Astrocyte (in vitro differentiated cells and primary cell): ENCODE data around the gene LPGAT1. TPM values are rescaled to one million over a fixed set of nuclear protein-coding genes. Genes with fewer than 3 reads are reported as not detected.

ENCODE experiments used
- DNase-seq: peaks from one replicate; pipeline ENCODE4 v3.0.0-alpha.2; 2010; ENCODE audit warnings: low read depth
- FAIRE-seq: peaks from 2 replicates; lab custom pipeline; 2011; peaks lifted over from hg19 to GRCh38; lab: Jason Lieb, UNC
- H2AFZ ChIP-seq: 2 replicates; pipeline ENCODE4 v1.6.0; 2012; ENCODE audit warnings: low read depth, low read length, inconsistent platforms
- H3K27ac ChIP-seq: 2 replicates; pipeline ENCODE4 v1.5.1; 2011; ENCODE audit warnings: low read depth, low read length, inconsistent platforms
- H3K27me3 ChIP-seq: 2 replicates; pipeline ENCODE4 v1.6.0; 2011; ENCODE audit warnings: low read length, inconsistent platforms; ENCODE audit not compliant: insufficient read depth
- H3K36me3 ChIP-seq: 2 replicates; pipeline ENCODE4 v1.5.1; 2011; ENCODE audit warnings: low read length, inconsistent platforms; ENCODE audit not compliant: insufficient read depth
- H3K4me1 ChIP-seq: 2 replicates; pipeline ENCODE4 v1.5.1; 2011; ENCODE audit warnings: low read length, inconsistent platforms; ENCODE audit not compliant: insufficient read depth
- H3K4me2 ChIP-seq: 2 replicates; pipeline ENCODE4 v1.6.0; 2012; ENCODE audit warnings: low read length, inconsistent platforms
- H3K4me3 ChIP-seq: 2 replicates; pipeline ENCODE4 v1.5.1; 2011; ENCODE audit warnings: low read depth, mild to moderate bottlenecking, low read length, inconsistent platforms; ENCODE audit not compliant: insufficient read depth
- H3K79me2 ChIP-seq: 2 replicates; pipeline ENCODE4 v1.6.0; 2012; ENCODE audit warnings: mild to moderate bottlenecking, low read length, inconsistent platforms; ENCODE audit not compliant: insufficient read depth
- H3K9ac ChIP-seq: 2 replicates; pipeline ENCODE4 v1.6.0; 2012; ENCODE audit warnings: mild to moderate bottlenecking, low read length, inconsistent platforms
- H3K9me3 ChIP-seq: 2 replicates; pipeline ENCODE4 v1.5.1; 2012; ENCODE audit warnings: low read depth, mild to moderate bottlenecking, low read length, inconsistent platforms; ENCODE audit not compliant: insufficient read depth
- H4K20me1 ChIP-seq: 2 replicates; pipeline ENCODE4 v1.6.0; 2012; ENCODE audit warnings: low read length, inconsistent platforms; ENCODE audit not compliant: insufficient read depth
- H3K27ac Mint-ChIP-seq: one replicate; pipeline ENCODE4 v1.8.0; 2021; ENCODE audit warnings: mild to moderate bottlenecking, mixed read lengths; ENCODE audit not compliant: unreplicated experiment
- H3K27me3 Mint-ChIP-seq: one replicate; pipeline ENCODE4 v1.8.0; 2021; ENCODE audit warnings: low read depth, mixed read lengths; ENCODE audit not compliant: unreplicated experiment
- H3K36me3 Mint-ChIP-seq: one replicate; pipeline ENCODE4 v1.8.0; 2021; ENCODE audit warnings: low read depth, mixed read lengths; ENCODE audit not compliant: unreplicated experiment
- H3K4me1 Mint-ChIP-seq: one replicate; pipeline ENCODE4 v1.8.0; 2021; ENCODE audit warnings: low read depth, mixed read lengths; ENCODE audit not compliant: unreplicated experiment
- H3K4me3 Mint-ChIP-seq: one replicate; pipeline ENCODE4 v1.8.0; 2021; ENCODE audit warnings: mild to moderate bottlenecking, moderate library complexity, mixed read lengths; ENCODE audit not compliant: unreplicated experiment
- H3K9me3 Mint-ChIP-seq: one replicate; pipeline ENCODE4 v1.8.0; 2021; ENCODE audit warnings: mild to moderate bottlenecking, mixed read lengths; ENCODE audit not compliant: unreplicated experiment
- CTCF ChIP-seq: IDR thresholded peaks from 2 replicates; pipeline ENCODE4 v1.5.1; 2011; ENCODE audit warnings: low read depth, mild to moderate bottlenecking, inconsistent platforms, low read length, moderate library complexity; ENCODE audit not compliant: insufficient read depth
- EZH2 ChIP-seq: IDR thresholded peaks from 2 replicates; pipeline ENCODE4 v1.6.1; 2012; ENCODE audit warnings: mild to moderate bottlenecking, low read length, inconsistent platforms; ENCODE audit not compliant: insufficient read depth
- total RNA-seq: library from RNA; stranded (reverse); gene quantifications from 2 replicates; pipeline ENCODE4 v1.2.1, GENCODE V29; 2021

The LPGAT1 gene
- total RNA-seq, 1 donor from 2014 or later, result 36.7 TPM

GRCh38 chr1:211710566-211711314 lies 119.8 kb downstream of the LPGAT1 start:
- DNase-seq, result no peak
- Histone ChIP-seq H3K79me2 (no peaks in the 10 kb centered on the region), H3K4me2 (no peak overlapping the region), H3K4me1 (no peaks in the 10 kb centered on the region), H3K9me3 (no peaks in the 10 kb centered on the region), H3K27me3 (no peaks in the 10 kb centered on the region), H3K9ac (no peak overlapping the region), H3K4me3 (no peak overlapping the region), H3K27ac (no peak overlapping the region), H4K20me1 (no peaks in the 10 kb centered on the region), H2AFZ (no peak overlapping the region), H3K36me3 (no peaks in the 10 kb centered on the region)
- Mint-ChIP-seq H3K36me3 (no peaks in the 10 kb centered on the region), H3K4me1 (no peaks in the 10 kb centered on the region), H3K27ac (no peak overlapping the region), H3K4me3 (no peak overlapping the region), H3K27me3 (no peaks in the 10 kb centered on the region), H3K9me3 (peaks cover 4% of the 10 kb centered on the region)
- no peak for FAIRE-seq
- TF ChIP-seq EZH2 (no peak), CTCF (no peak)

- no peak overlapping the region for H3K4me3 Mint-ChIP-seq
- Histone ChIP-seq H3K9ac (no peak overlapping the region), H3K27me3 (peaks cover 1% of the 10 kb centered on the region), H2AFZ (no peak overlapping the region), H4K20me1 (no peaks in the 10 kb centered on the region), H3K4me2 (no peak overlapping the region), H3K79me2 (no peaks in the 10 kb centered on the region), H3K9me3 (no peaks in the 10 kb centered on the region), H3K4me1 (no peaks in the 10 kb centered on the region), H3K36me3 (no peaks in the 10 kb centered on the region), H3K27ac (no peak overlapping the region), H3K4me3 (no peak overlapping the region)
- no peak for TF ChIP-seq CTCF
- TF ChIP-seq EZH2, result no peak
- no peak for FAIRE-seq
- no peak for DNase-seq
- peaks cover 4% of the 10 kb centered on the region for H3K27me3 Mint-ChIP-seq
- H3K4me1 Mint-ChIP-seq, result no peaks in the 10 kb centered on the region
- peaks cover 4% of the 10 kb centered on the region for H3K9me3 Mint-ChIP-seq
- H3K36me3 Mint-ChIP-seq, result no peaks in the 10 kb centered on the region
- H3K27ac Mint-ChIP-seq, result no peak overlapping the region
These were observed 121.6 kb downstream of the LPGAT1 start for GRCh38 chr1:211708926-211709325.

GRCh38 chr1:211708006-211708405 lies 122.6 kb downstream of the LPGAT1 start:
- Histone ChIP-seq H3K4me3 (no peak overlapping the region), H3K79me2 (no peaks in the 10 kb centered on the region), H3K4me2 (no peak overlapping the region), H3K27me3 (peaks cover 2% of the 10 kb centered on the region), H3K27ac (no peak overlapping the region), H3K9me3 (no peaks in the 10 kb centered on the region), H4K20me1 (no peaks in the 10 kb centered on the region), H3K9ac (no peak overlapping the region), H3K4me1 (no peaks in the 10 kb centered on the region), H3K36me3 (no peaks in the 10 kb centered on the region), H2AFZ (no peak overlapping the region)
- FAIRE-seq (no peak), DNase-seq (no peak)
- H3K4me3 Mint-ChIP-seq, result no peak overlapping the region
- no peak for TF ChIP-seq EZH2
- TF ChIP-seq CTCF, result no peak
- H3K4me1 Mint-ChIP-seq, result no peaks in the 10 kb centered on the region
- H3K27ac Mint-ChIP-seq, result no peak overlapping the region
- H3K27me3 Mint-ChIP-seq, result peaks cover 6% of the 10 kb centered on the region
- H3K9me3 Mint-ChIP-seq, result peaks cover 4% of the 10 kb centered on the region
- H3K36me3 Mint-ChIP-seq, result no peaks in the 10 kb centered on the region
